ES-I3 (cell line): ENCODE data around the gene DENND4A.
"Not testable (repeated sequence)": the region's sequence is repeated elsewhere in the genome, so short reads cannot be mapped to it uniquely, and the experiment has no call there.

ENCODE experiments used
- H3K36me3 ChIP-seq: 2 replicates; pipeline ENCODE4 v1.6.1; 2013; ENCODE audit warnings: mild to moderate bottlenecking, low read length, control low read depth, moderate library complexity; ENCODE audit not compliant: insufficient read depth
- H3K4me1 ChIP-seq: 2 replicates; pipeline ENCODE4 v1.6.1; 2013; ENCODE audit warnings: mild to moderate bottlenecking, control low read depth, low read length; ENCODE audit not compliant: insufficient read depth
- H3K9ac ChIP-seq: 2 replicates; pipeline ENCODE4 v1.6.1; 2013; ENCODE audit warnings: low read depth, mild to moderate bottlenecking, low read length, moderate library complexity
- H3K9me3 ChIP-seq: 2 replicates; pipeline ENCODE4 v1.6.1; 2013; ENCODE audit warnings: mild to moderate bottlenecking, low read length, moderate library complexity; ENCODE audit not compliant: control insufficient read depth, insufficient read depth

DENND4A gene

DNA sequence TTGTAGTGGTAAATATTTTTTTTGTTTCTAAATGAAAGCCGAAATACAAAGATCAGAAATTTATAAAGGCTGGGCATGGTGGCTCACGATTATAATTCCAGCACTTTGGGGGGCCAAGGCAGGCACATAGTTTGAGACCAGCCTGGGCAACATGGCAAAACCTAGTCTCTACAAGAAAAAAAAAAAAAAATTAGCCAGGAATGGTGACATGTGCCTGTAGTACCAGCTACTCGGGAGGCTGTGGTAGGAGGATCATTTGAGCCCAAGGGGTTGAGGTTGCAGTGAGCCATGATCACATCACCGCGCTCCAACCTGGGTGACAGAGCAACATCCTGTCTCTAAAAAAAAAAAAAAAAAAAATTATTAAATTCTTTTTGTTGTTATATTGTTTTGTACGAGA is 6.9 kb downstream of the DENND4A start:
- Histone ChIP-seq H3K36me3 (no peaks in the 10 kb centered on the region), H3K9ac (no peak overlapping the region), H3K9me3 (no peaks in the 10 kb centered on the region), H3K4me1 (no peaks in the 10 kb centered on the region)

DNA sequence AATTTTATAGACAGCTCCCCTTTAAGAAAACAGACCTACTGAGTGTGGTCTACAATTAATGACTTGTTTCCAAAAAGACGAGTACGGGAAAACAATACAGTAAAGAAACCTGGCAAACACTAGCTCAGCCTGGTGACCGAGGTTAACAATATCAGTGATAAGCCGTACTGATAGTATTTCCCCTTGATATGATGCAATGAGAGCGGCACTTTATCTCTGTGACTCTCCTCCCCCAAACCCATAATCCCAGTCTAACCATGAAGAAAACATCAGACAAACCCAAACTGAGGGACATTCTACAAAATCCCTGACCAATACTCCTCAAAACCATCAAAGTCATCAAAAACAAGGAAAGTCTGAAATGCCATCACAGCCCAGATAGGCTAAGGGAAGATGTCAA is 8.2 kb downstream of the DENND4A start:
- no peak overlapping the region for H3K9ac ChIP-seq

DNA sequence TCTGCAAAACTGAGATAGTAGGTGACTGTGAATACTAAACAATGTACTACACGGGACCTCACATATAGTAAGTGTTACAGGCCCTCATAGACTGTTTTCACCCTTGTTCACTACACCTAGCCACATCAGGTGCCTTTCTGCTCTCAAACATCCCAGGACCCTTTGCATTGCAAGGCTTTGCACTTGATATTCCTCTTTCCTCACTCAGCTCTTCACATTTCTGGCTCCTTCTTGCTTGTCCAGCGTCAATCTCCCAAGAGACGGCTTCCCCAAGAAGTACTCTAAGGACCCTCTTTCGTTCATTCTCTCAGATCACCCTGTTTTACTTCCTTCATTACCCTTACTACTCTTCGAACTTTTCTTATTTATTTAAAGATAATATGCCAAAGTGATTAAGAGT is 10.0 kb downstream of the DENND4A start:
- Histone ChIP-seq H3K4me1 (no peaks in the 10 kb centered on the region), H3K9me3 (no peaks in the 10 kb centered on the region), H3K9ac (no peak overlapping the region), H3K36me3 (no peaks in the 10 kb centered on the region)

More for the DNA sequence above, 8.2 kb downstream of the DENND4A start:
- Histone ChIP-seq H3K36me3 (no peaks in the 10 kb centered on the region), H3K9me3 (no peaks in the 10 kb centered on the region), H3K4me1 (no peaks in the 10 kb centered on the region)

DNA sequence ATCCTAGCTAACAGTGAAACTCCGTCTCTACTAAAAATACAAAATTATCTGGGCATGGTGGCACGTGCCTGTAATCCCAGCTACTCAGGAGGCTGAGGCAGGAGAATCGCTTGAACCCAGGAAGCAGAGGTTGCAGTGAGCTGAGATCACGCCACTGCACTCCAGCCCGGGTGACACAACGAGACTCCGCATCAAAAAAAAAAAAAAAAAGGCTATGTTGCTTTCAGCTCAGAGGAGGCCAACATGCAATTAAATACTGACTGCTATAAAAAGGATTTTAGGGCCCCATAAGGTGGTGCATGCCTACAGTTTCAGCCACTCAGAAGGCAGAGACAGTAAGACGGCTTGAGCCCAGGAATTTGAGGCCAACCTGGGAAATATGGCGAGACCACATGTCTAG is 13.4 kb downstream of the DENND4A start:
- H3K36me3 ChIP-seq, H3K9ac ChIP-seq, H3K4me1 ChIP-seq, H3K9me3 ChIP-seq: not testable (repeated sequence)

DNA sequence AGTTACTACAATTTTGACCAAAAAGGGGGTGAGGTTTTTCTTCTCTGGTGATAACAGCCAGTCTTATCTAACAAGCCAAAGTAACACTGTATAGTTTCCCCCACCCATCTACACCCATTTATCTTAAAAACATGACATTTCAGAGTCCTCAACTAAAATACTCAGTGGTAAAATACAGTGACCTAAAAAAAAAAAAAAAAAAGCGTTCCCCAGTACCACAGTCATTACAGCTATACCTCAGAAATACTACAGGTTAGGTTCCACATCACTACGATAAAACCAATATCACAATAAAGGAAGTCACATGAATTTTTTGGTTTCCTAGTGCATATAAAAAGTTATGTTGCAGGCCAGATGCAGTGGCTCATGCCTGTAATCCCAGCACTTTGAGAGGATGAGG is 13.8 kb downstream of the DENND4A start:
- H3K4me1 ChIP-seq, result no peaks in the 10 kb centered on the region
- H3K9ac ChIP-seq, result no peak overlapping the region
- H3K9me3 ChIP-seq, result no peaks in the 10 kb centered on the region
- no peaks in the 10 kb centered on the region for H3K36me3 ChIP-seq

DNA sequence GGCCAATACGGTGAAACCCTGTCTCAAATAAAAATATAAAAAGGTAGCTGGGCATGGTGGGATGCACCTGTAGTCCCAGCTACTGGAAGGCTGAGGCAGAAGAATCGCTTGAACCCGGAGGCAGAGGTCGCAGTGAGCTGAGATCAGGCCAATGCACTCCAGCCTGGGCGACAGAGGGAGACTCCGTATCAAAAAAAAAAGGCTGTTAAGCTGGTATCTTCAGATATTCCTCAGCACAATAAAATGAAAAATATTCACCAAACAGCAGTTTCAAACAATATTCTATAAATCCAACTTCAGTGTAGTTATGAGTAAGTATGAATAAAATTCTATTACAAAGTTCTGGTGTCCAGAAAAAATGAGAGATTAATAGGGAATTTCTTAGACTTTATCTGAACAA is 14.2 kb downstream of the DENND4A start:
- H3K9me3 ChIP-seq, result no peaks in the 10 kb centered on the region
- no peaks in the 10 kb centered on the region for H3K4me1 ChIP-seq
- H3K36me3 ChIP-seq, result no peaks in the 10 kb centered on the region
- no peak overlapping the region for H3K9ac ChIP-seq

DNA sequence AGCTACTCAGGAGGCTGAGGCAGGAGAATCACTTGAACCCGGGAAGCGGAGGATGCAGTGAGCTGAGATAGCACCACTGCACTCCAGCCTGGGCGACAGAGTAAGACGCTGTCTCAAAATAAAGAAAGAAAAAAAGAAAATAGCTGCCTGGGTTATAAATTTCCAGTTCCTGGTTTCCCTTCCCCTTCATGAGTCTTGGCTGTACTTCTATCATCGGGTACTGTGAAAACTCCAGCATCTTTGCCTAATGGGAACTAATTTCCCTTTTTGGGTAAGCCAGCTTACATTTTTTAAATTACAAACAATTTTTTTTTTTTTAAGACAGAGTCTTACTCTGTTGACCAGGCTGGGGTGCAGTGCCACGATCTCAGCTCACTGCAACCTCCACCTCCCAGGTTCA is 15.0 kb downstream of the DENND4A start:
- Histone ChIP-seq H3K4me1 (no peaks in the 10 kb centered on the region), H3K9ac (no peak overlapping the region), H3K9me3 (no peaks in the 10 kb centered on the region), H3K36me3 (no peaks in the 10 kb centered on the region)

DNA sequence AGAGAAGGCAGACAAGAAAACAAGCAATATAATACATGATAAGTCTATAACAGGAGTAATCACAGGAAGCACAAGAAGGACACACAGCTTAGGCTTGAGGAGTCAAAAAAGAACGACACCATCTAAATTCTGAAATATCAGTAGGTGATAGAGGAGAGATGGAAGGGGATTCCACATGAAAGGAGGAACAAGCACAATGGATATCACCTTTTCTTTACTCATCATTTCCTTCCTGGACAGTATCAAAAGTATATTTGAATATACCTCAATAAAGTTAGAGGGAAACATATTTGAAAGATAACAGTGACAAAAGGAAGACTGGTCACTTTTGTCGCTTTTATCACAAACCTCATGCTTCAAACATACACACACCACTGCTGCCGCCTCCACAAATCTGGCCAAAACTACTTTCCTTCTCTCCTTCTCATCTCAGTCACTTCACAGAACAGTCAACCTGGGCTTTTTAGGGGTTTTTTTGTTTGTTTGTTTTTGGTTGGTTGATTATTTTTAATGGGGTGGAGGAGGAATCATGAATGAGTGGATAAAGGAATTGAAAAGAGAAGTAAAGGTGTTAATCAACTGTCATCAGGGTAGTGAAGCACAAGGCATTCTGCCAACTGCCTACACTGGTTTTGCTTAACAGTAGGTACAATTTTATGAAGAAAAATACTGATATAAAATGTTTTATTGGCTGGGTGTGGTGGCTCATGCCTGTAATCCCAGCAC is 18.5 kb downstream of the DENND4A start:
- no peak overlapping the region for H3K9ac ChIP-seq
- peaks cover 4% of the 10 kb centered on the region; the same call in 1 of the 2 replicates for H3K4me1 ChIP-seq
- H3K9me3 ChIP-seq, result no peaks in the 10 kb centered on the region
- H3K36me3 ChIP-seq, result no peaks in the 10 kb centered on the region

DNA sequence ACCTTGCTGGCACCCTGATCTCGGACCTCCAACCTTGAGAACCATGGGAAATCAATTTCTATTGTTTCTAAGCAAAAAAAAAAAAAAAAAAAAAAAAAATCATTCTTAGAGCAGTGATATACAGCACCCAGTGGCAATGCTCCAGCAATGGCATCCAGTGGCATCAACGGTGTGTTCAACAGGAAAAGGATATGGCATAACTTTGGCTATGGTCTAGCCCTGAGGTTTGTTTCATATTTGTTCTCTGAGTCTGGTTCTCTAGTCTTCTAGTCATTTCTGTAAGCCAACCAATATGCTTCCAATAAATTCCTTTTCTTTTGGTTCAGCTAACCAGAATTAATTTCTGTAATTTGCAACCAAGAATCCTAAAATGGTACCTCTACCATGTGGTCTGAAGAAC is 19.2 kb downstream of the DENND4A start:
- Histone ChIP-seq H3K4me1 (peaks cover 4% of the 10 kb centered on the region; the same call in 1 of the 2 replicates), H3K9ac (no peak overlapping the region), H3K9me3 (no peaks in the 10 kb centered on the region), H3K36me3 (no peaks in the 10 kb centered on the region)

DNA sequence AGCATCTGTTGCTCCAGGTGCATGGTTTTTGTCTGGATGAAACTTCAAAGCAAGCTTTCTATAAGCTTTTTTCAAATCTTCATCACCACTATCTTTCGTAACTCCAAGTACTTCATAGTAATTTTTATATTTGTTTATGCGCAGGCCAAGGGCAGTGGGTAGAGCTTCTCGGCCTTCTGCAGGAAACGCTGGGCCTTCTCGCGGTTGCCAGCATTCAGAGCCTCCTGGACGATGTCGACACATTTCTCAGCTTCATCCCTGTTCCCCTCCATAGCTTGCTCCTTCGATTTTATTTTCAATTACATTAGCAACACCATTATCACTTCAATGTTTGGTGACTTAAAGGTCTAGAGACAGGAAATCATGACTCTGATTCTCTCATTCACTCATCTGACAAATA is 20.2 kb downstream of the DENND4A start:
- Histone ChIP-seq H3K4me1 (peaks cover 4% of the 10 kb centered on the region; the same call in 1 of the 2 replicates), H3K9ac (no peak overlapping the region), H3K36me3 (no peaks in the 10 kb centered on the region), H3K9me3 (no peaks in the 10 kb centered on the region)

DNA sequence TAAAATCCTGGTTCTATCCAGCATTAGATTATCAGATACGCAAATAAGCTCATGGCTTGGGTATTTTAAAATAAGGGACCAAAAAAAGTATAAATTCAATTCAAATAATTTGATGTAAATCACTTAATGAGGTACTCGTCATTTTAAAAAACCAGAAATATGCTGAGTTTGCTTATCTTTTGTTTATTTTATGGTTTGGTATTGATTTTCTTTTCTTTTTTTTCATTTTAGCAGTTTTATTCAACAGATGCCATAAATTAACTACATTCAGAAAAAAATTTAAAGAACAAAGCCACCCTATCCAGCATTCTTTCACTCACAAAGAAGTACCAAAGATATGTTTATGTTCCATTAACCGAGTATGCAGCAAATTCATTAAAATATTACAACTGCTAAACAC is 22.6 kb downstream of the DENND4A start:
- no peaks in the 10 kb centered on the region for H3K9me3 ChIP-seq
- H3K9ac ChIP-seq, result no peak overlapping the region
- H3K36me3 ChIP-seq, result no peaks in the 10 kb centered on the region
- H3K4me1 ChIP-seq, result peaks cover 4% of the 10 kb centered on the region; the same call in 1 of the 2 replicates

DNA sequence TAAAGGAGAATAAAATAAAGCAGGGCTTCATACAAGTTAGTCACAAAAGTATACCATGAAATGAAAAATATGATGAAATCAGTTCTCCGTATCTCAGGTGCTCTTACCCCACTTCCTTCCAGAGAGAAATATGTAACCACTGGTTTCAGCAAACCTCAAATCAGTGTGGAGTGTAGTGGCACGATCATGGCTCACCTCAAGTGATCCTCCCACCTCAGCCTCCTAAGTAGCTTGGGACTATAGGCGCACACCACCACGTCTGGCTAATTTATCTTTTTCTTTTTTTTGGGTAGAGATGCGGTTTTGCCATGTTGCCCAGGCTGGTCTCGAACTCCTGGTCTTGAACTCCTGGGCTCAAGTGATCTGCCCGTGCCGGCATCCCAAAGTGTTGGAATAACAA is 24.2 kb downstream of the DENND4A start:
- Histone ChIP-seq H3K9me3 (no peaks in the 10 kb centered on the region), H3K4me1 (peaks cover 4% of the 10 kb centered on the region; the same call in 1 of the 2 replicates), H3K36me3 (no peaks in the 10 kb centered on the region), H3K9ac (no peak overlapping the region)

DNA sequence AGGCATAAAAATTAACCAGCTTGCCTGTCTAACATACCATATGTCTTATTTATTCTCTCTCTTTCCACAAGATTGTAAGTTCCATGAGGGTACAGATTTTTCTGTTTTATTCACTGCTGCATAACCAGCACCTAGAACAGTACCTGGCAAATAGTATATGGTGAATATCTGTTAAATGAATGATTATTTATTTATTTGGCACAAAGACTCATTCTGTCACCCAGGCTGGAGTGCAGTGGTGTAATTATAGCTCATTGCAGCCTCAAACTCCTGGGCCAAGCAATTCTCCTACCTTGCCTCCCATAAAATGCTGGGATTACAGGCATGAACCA is 24.9 kb downstream of the DENND4A start:
- Histone ChIP-seq H3K36me3 (no peaks in the 10 kb centered on the region), H3K4me1 (peaks cover 4% of the 10 kb centered on the region; the same call in 1 of the 2 replicates)

DNA sequence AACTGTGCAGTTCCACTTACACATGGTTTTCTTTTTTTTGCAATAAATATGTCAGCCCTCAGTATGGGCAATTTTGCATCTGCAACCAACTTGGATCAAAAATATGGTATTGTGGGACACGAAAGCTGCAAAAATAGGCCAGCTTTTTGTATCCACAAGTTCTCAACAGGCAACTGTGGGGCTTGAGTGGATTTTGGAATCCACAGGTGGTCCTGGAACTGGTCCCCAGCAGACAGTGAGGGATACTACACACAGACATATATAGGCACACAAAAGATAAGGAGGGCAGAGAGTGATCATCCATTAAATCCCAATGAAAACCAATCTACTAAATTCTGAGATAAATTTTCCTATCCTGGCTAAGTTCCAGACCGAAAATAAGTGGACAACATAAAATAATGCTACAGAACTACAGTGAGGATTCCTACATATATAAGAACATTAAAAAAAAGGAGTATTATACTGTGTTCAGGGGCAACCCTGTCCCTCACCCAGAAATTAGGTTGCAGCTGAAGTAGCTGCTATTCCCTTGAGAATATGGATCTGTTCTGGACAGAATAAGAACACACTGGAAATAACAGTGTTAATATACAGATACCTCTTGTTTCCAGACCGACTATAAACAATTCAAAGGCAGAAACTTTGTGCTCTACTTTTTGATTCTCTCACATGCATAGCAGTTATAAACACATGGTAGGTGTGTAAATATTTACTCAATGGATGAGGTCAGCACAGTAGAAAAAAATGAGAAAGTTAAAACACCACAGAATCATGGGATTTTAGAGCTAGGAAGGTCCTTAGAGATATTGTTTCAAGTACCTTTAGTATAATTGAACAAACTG is 25.4 kb downstream of the DENND4A start:
- Histone ChIP-seq H3K36me3 (no peaks in the 10 kb centered on the region), H3K9me3 (no peaks in the 10 kb centered on the region), H3K4me1 (peaks cover 4% of the 10 kb centered on the region; the same call in 1 of the 2 replicates), H3K9ac (no peak overlapping the region)

More for the DNA sequence above, 24.9 kb downstream of the DENND4A start:
- Histone ChIP-seq H3K9me3 (no peaks in the 10 kb centered on the region), H3K9ac (no peak overlapping the region)

DNA sequence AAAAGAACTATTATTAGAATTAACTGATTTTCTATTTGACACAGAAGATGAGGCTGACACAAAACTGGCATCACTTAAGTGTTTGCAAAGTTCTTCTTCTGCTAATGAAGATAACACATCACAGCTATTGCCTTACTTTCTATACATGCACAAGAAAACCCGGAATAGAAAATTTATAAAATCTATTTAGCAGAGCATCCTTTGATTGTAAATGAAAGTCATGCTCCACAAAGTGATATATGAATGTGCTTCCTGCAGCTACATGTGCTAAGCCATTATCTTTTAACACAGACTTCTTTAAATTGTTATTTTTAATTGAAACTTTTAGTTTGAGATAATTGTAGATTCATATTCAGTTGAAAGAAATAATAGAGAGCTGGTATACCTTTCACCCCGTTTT is 27.0 kb downstream of the DENND4A start:
- no peak overlapping the region for H3K9ac ChIP-seq
- H3K4me1 ChIP-seq, result peaks cover 4% of the 10 kb centered on the region; the same call in 1 of the 2 replicates
- no peaks in the 10 kb centered on the region for H3K36me3 ChIP-seq
- H3K9me3 ChIP-seq, result no peaks in the 10 kb centered on the region
